ENCODE measurements around the gene ANKRD17. TPM values are rescaled to one million over a fixed set of nuclear protein-coding genes. Genes with fewer than 3 reads are reported as not detected.
A peak's percentile ranks its signal among the peaks of the same experiment; 100 is the strongest.

The ANKRD17 gene
- total and polyA plus RNA-seq, 9 of the 15 experiments (the other 6 are each of a cell fraction or from before 2014, with no cell fraction given): 25.5 to 86.9 (median 52.2) TPM

- TF ChIP-seq ZNF75A (CRISPR knock-in tag; IDR thresholded peaks at IDR 0.05): no peak
- TF ChIP-seq ATF1 (CRISPR knock-in tag; IDR thresholded peaks at IDR 0.05): no peak
- no peak for TF ChIP-seq ATF1 (tag; IDR thresholded peaks at IDR 0.05)
- TF ChIP-seq SREBF2 (CRISPR knock-in tag; IDR thresholded peaks at IDR 0.05): no peak
- TF ChIP-seq BRD9 (IDR thresholded peaks at IDR 0.05; ENCODE audit: low read depth, partially characterized antibody): no peak
- peak; percentile 91 for TF ChIP-seq ZNF316 (IDR thresholded peaks at IDR 0.05)
- no peak for TF ChIP-seq BACH1 (tag; IDR thresholded peaks at IDR 0.05)
- no peak for TF ChIP-seq MCM7 (IDR thresholded peaks at IDR 0.05)
- no peak for TF ChIP-seq HIVEP1 (CRISPR knock-in tag; IDR thresholded peaks at IDR 0.05)
- no peak for TF ChIP-seq MYBL2 (IDR thresholded peaks at IDR 0.05; ENCODE audit: low read depth)
- TF ChIP-seq MYBL2 (CRISPR knock-in tag; IDR thresholded peaks at IDR 0.05; ENCODE audit: borderline replicate concordance): no peak
- no peak for TF ChIP-seq ZNF740 (CRISPR knock-in tag; IDR thresholded peaks at IDR 0.05)
- TF ChIP-seq ZNF740 (tag; IDR thresholded peaks at IDR 0.05): no peak
- no peak for TF ChIP-seq ZNF561 (CRISPR knock-in tag; conservative IDR thresholded peaks at IDR 0.05)
- TF ChIP-seq HSF4 (CRISPR knock-in tag; IDR thresholded peaks at IDR 0.05; ENCODE audit: borderline replicate concordance): no peak
- peak; percentile 81 for TF ChIP-seq C11orf30 (IDR thresholded peaks at IDR 0.05; ENCODE audit: low read depth)
- no peak for TF ChIP-seq FIP1L1 (IDR thresholded peaks at IDR 0.05; ENCODE audit: low read depth, low read length, poor library complexity, severe bottlenecking)
- no peak for TF ChIP-seq COPS2 (conservative IDR thresholded peaks at IDR 0.05)
- TF ChIP-seq NFE2 (IDR thresholded peaks at IDR 0.05; ENCODE audit: low read depth): peak; percentile 44; the same call in 1 of the 2 replicates
- TF ChIP-seq ELF2 (CRISPR knock-in tag; IDR thresholded peaks at IDR 0.05): no peak
- TF ChIP-seq GTF3C2 (IDR thresholded peaks at IDR 0.05; ENCODE audit: borderline replicate concordance, extremely low read depth, insufficient read length): no peak
- TF ChIP-seq ZNF124 (CRISPR knock-in tag; IDR thresholded peaks at IDR 0.05): no peak
- no peak for TF ChIP-seq TEAD2 (tag; IDR thresholded peaks at IDR 0.05)
- no peak for TF ChIP-seq ZNF143 (CRISPR knock-in tag; IDR thresholded peaks at IDR 0.05)
- TF ChIP-seq BDP1 (IDR thresholded peaks at IDR 0.05; ENCODE audit: insufficient read depth, insufficient read length): no peak
- no peak for TF ChIP-seq ZNF174 (CRISPR knock-in tag; IDR thresholded peaks at IDR 0.05)
- no peak for TF ChIP-seq HDAC2 (IDR thresholded peaks at IDR 0.05)
- no peak for TF ChIP-seq MITF (IDR thresholded peaks at IDR 0.05)
- TF ChIP-seq MAFK (IDR thresholded peaks at IDR 0.05; ENCODE audit: low read length): peak; percentile 31; the same call in 1 of the 2 replicates
- no peak for TF ChIP-seq POLR3G (IDR thresholded peaks at IDR 0.05; ENCODE audit: extremely low read depth, insufficient read length, insufficient replicate concordance)
Observed at GRCh38 chr4:73178389-73178788, 80.2 kb downstream of the ANKRD17 start (continued).
